Measurements from ENCODE around the gene REEP1. TPM values are rescaled to one million over a fixed set of nuclear protein-coding genes. Genes with fewer than 3 reads are reported as not detected.

REEP1 gene
- total and polyA plus RNA-seq, 2 of the 4 experiments (the other 2 are of a cell fraction), result under 0.01 to 0.03 TPM

DNA sequence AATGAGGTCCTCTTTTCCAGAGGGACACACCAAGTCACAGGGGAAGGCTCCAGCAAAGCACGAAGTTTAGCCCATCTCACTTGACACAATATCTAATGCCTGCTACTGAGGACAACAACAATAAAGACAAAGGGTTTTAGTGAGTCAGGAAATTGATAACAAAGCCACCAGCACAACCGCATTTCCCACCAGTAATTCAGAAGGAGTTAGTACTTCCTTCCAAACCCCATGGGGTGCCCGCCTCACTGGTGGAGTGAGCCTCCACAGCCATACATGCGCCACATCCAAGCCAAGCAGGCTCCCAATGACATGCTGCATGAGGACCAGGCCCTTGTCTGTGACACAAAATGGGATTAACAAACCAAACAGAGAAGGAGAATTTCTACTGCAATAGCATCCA, 98.1 kb downstream of the REEP1 start:
- no peaks in the 10 kb centered on the region for H3K4me1 ChIP-seq (ENCODE audit: control insufficient read depth, insufficient read depth, low read length)
- no peak overlapping the region for H3K18ac ChIP-seq (ENCODE audit: low read depth, low read length)
- WGBS, 2 experiments (ENCODE audit: extremely low coverage in 2 of 2, insufficient read length in 1 of 2), result 82% methylated on average over 2 of the region's 4 CpGs; no CpG with 5 or more reads in 1 of the 2 experiments
- ChIA-PET POLR2A (ENCODE audit: unreplicated experiment) (no interaction called here), CTCF (no interaction called here)
- H2BK120ac ChIP-seq (ENCODE audit: low read depth, low read length), result no peak overlapping the region
- TF ChIP-seq RCOR1 (IDR thresholded peaks at IDR 0.05; ENCODE audit: insufficient replicate concordance, low read length) (no peak), CEBPB (IDR thresholded peaks at IDR 0.05; ENCODE audit: low read depth, low read length) (no peak), CHD1 (IDR thresholded peaks at IDR 0.05; ENCODE audit: low read depth, low read length) (no peak), MXI1 (IDR thresholded peaks at IDR 0.05; ENCODE audit: borderline replicate concordance, low read depth, low read length) (no peak), MAFK (IDR thresholded peaks at IDR 0.05; ENCODE audit: low read depth, low read length) (no peak), POLR2A (IDR thresholded peaks at IDR 0.05; ENCODE audit: low read depth, low read length) (no peak), RAD21 (IDR thresholded peaks at IDR 0.05; ENCODE audit: low read length) (no peak)
- TF ChIP-seq, protein P1, sequence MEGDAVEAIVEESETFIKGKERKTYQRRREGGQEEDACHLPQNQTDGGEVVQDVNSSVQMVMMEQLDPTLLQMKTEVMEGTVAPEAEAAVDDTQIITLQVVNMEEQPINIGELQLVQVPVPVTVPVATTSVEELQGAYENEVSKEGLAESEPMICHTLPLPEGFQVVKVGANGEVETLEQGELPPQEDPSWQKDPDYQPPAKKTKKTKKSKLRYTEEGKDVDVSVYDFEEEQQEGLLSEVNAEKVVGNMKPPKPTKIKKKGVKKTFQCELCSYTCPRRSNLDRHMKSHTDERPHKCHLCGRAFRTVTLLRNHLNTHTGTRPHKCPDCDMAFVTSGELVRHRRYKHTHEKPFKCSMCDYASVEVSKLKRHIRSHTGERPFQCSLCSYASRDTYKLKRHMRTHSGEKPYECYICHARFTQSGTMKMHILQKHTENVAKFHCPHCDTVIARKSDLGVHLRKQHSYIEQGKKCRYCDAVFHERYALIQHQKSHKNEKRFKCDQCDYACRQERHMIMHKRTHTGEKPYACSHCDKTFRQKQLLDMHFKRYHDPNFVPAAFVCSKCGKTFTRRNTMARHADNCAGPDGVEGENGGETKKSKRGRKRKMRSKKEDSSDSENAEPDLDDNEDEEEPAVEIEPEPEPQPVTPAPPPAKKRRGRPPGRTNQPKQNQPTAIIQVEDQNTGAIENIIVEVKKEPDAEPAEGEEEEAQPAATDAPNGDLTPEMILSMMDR (conservative IDR thresholded peaks at IDR 0.05; ENCODE audit: low read depth, low read length), result no peak
- no peaks in the 10 kb centered on the region for H3K9me1 ChIP-seq (ENCODE audit: insufficient read depth, low read length)
- no peak overlapping the region for H2AFZ ChIP-seq (replicated peaks; ENCODE audit: low read length, poor library complexity)
- H2BK20ac ChIP-seq (ENCODE audit: low read depth, low read length), result no peak overlapping the region
- H3K4ac ChIP-seq (ENCODE audit: low read depth, low read length), result no peak overlapping the region
- no peak overlapping the region for H3K4me2 ChIP-seq (ENCODE audit: low read depth, low read length)
- BruUV-seq (replicated peaks), result no TSS peak
- no peaks in the 10 kb centered on the region for H4K20me1 ChIP-seq (ENCODE audit: insufficient read depth, low read length)
- no peaks in the 10 kb centered on the region for H3K36me3 ChIP-seq (ENCODE audit: control insufficient read depth, insufficient read depth, low read length)
- H3K23ac ChIP-seq (ENCODE audit: low read depth, low read length), result no peak overlapping the region
- H3K27ac ChIP-seq (ENCODE audit: insufficient read depth, low read length), result no peak overlapping the region
- intact Hi-C loops (cut with micrococcal nuclease), result no loop called here
- H4K91ac ChIP-seq (ENCODE audit: insufficient read depth, low read depth, low read length), result no peak overlapping the region
- H4K5ac ChIP-seq (ENCODE audit: low read depth, low read length), result no peak overlapping the region
- H3K27me3 ChIP-seq (ENCODE audit: control insufficient read depth, insufficient read depth, low read length), result peaks cover 41% of the 10 kb centered on the region
- no peak overlapping the region for H4K8ac ChIP-seq (ENCODE audit: low read depth in 2 of 2, low read length in 2 of 2)
- in situ Hi-C loops (cut with MboI; ENCODE audit: low sequenced_read_pairs), result no loop called here
- H3K9me3 ChIP-seq (ENCODE audit: control insufficient read depth, insufficient read depth, low read length), result no peaks in the 10 kb centered on the region
- no peak overlapping the region for H3K9ac ChIP-seq (ENCODE audit: low read depth, low read length)
- no peak overlapping the region for H2AK5ac ChIP-seq (ENCODE audit: low read depth, low read length)
- no peak overlapping the region for H3K14ac ChIP-seq (replicated peaks; ENCODE audit: low read depth, low read length)
- DNase-seq, result no peak
- H2BK5ac ChIP-seq (ENCODE audit: low read depth, low read length, poor library complexity, severe bottlenecking), result no peak overlapping the region
- no peak overlapping the region for H2AK9ac ChIP-seq (replicated peaks; ENCODE audit: low read depth, low read length, poor library complexity)
- no peak overlapping the region for H3K4me3 ChIP-seq (ENCODE audit: insufficient read depth, low read depth, low read length)
- ATAC-seq (ENCODE audit: low read depth), result no peak
- H2BK15ac ChIP-seq (ENCODE audit: low read depth, low read length), result no peak overlapping the region
- no peak overlapping the region for H3K56ac ChIP-seq (ENCODE audit: extremely low read depth, insufficient read depth, low read length)
- dilution Hi-C loops (cut with HindIII; ENCODE audit: low sequenced_read_pairs, unreplicated experiment), result no loop called here
- H3K79me1 ChIP-seq (ENCODE audit: low read depth in 1 of 2, low read length in 2 of 2), result no peaks in the 10 kb centered on the region

Measured in IMR-90 (cell line).